22Rv1 (cell line): Measurements from ENCODE around the gene FIZ1.

ENCODE experiments used
- CTCF ChIP-seq: fragments of 450-650 bp; IDR thresholded peaks from 2 replicates; pipeline ENCODE4 v1.5.1; 2017; ENCODE audit warnings: mild to moderate bottlenecking
- ZFX ChIP-seq: fragments of 450-650 bp; IDR thresholded peaks from 2 replicates; pipeline ENCODE4 v1.6.1; 2017; ENCODE audit warnings: antibody characterized with exemption, borderline replicate concordance

GRCh38 chr19:55593096-55593772, 6.1 kb downstream of the FIZ1 start:
- TF ChIP-seq CTCF, result no peak
- no peak for TF ChIP-seq ZFX
